H1 (cell line): ENCODE measurements around the gene RPS6KL1. TPM values are rescaled to one million over a fixed set of nuclear protein-coding genes. Genes with fewer than 3 reads are reported as not detected.

Experiments
- GABPA ChIP-seq: IDR thresholded peaks from 2 replicates; pipeline ENCODE4 v1.6.1; 2011; ENCODE audit warnings: mild to moderate bottlenecking, low read length, moderate library complexity, borderline replicate concordance; ENCODE audit not compliant: insufficient read depth
- NANOG ChIP-seq: IDR thresholded peaks from 2 replicates; pipeline ENCODE4 v1.6.1; 2011; ENCODE audit warnings: low read length, low read depth, mild to moderate bottlenecking, inconsistent platforms; ENCODE audit not compliant: insufficient read depth, poor library complexity, severe bottlenecking
- SAP30 ChIP-seq: fragments of 300-600 bp; sonication (generic); IDR thresholded peaks from 2 replicates; pipeline ENCODE4 v1.7.1; 2012; ENCODE audit warnings: low read length, moderate library complexity, mild to moderate bottlenecking, inconsistent platforms; ENCODE audit not compliant: insufficient read depth, insufficient replicate concordance
- polyA plus RNA-seq, 7 experiments: library from polyadenylated mRNA; depleted of rRNA in 3 of 7; stranded (reverse) in 5 of 7; unstranded in 2 of 7; fragments of >200 nt in 5 of 7; fragments of 200-250 nt in 2 of 7; gene quantifications; 1 replicate in 5 of 7; 2 replicates in 1 of 7; 4 replicates in 1 of 7; pipeline versions ENCODE4 v1.2.1 to v1.2.3, GENCODE V29; 2011 to 2013; ENCODE audit warnings: missing spikeins in 2 of 7, mixed read lengths in 2 of 7
- total RNA-seq: library from RNA; stranded (reverse); fragmentation: NEBNext Ultra II Directional; extraction: Animal tissue kit (Norgen Biotek cat#: 25700); gene quantifications from 2 replicates; pipeline ENCODE4 v1.2.1, GENCODE V29; 2021
- TF ChIP-seq, protein P1 (sequence below): IDR thresholded peaks from 2 replicates; pipeline ENCODE4 v1.6.1; 2011; ENCODE audit warnings: low read length, improper control_type of control experiment

Gene RPS6KL1
- total and polyA plus RNA-seq, 2 of the 8 experiments (the other 6 are each of a cell fraction or from before 2014, with no cell fraction given) = 9.8 to 13.8 TPM

DNA sequence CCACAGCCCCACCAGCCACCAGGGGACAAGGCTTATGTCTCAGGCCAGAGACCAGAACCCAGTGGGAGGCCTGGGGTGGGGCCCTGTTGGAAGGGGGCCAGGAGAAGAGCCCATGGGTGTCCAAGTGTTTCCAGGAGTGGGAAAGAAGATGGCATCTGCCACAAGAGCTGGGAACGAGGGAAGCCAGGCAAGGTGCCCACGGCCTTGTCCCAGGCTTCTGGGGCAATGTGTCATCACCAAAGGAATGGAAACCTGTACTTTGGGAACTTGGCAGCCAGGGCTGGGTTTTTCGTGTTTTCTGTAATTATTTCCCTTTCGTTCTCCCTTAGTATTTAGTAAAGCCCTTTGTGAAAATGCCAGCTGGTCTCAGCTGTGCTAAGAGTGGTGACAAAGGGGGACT lies 37.7 kb upstream of the RPS6KL1 start (continued):
- TF ChIP-seq SAP30 = no peak
- TF ChIP-seq, protein P1, sequence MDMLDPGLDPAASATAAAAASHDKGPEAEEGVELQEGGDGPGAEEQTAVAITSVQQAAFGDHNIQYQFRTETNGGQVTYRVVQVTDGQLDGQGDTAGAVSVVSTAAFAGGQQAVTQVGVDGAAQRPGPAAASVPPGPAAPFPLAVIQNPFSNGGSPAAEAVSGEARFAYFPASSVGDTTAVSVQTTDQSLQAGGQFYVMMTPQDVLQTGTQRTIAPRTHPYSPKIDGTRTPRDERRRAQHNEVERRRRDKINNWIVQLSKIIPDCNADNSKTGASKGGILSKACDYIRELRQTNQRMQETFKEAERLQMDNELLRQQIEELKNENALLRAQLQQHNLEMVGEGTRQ = no peak
- TF ChIP-seq GABPA = no peak
- no peak for TF ChIP-seq NANOG
